ENCODE measurements around the gene MBNL1. TPM values are rescaled to one million over a fixed set of nuclear protein-coding genes. Genes with fewer than 3 reads are reported as not detected.

MBNL1 gene
- total and polyA plus RNA-seq, 2 of the 13 experiments (the other 11 are each of a cell fraction or from before 2014, with no cell fraction given), result 27.1 to 55.4 TPM

DNA sequence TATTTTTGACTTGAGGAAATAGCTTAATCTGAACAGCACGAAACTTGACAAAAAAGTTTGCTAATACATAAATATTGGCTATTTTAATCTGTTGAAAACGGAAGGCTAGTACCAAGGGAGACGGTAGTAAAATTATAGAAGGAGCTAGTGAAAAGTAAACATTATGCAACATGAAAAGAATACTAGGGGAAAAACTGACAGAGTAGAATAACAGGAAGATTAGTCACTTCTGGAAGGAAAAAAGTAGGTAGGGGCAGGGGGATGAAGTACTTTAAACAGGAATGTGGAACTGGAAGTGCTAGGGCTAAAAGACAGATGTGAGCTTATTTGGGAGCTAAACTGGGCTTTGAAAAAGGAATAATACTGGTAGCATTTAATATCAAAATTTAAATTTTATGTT, 60.1 kb downstream of the MBNL1 start (continued):
- TF ChIP-seq ARID3A (IDR thresholded peaks at IDR 0.05; ENCODE audit: low read depth, low read length) (peak; percentile 55; the same call in 1 of the 2 replicates), KDM6A (CRISPR knock-in tag; IDR thresholded peaks at IDR 0.05; ENCODE audit: low read depth) (no peak), ZNF143 (CRISPR knock-in tag; IDR thresholded peaks at IDR 0.05) (no peak), CSRNP1 (CRISPR knock-in tag; IDR thresholded peaks at IDR 0.05) (no peak), ZBTB42 (CRISPR knock-in tag; IDR thresholded peaks at IDR 0.05) (no peak), FLYWCH1 (CRISPR knock-in tag; IDR thresholded peaks at IDR 0.05) (no peak), CEBPG (CRISPR knock-in tag; IDR thresholded peaks at IDR 0.05) (peak; percentile 81), ZNF746 (CRISPR knock-in tag; IDR thresholded peaks at IDR 0.05) (no peak), THAP7 (CRISPR knock-in tag; IDR thresholded peaks at IDR 0.05) (no peak), KLF11 (CRISPR knock-in tag; IDR thresholded peaks at IDR 0.05) (no peak), PHB2 (IDR thresholded peaks at IDR 0.05; ENCODE audit: partially characterized antibody) (no peak), POGK (CRISPR knock-in tag; conservative IDR thresholded peaks at IDR 0.05) (no peak), ZBTB39 (CRISPR knock-in tag; IDR thresholded peaks at IDR 0.05) (peak; percentile 95), ZFP1 (CRISPR knock-in tag; IDR thresholded peaks at IDR 0.05) (no peak), ZNF335 (CRISPR knock-in tag; IDR thresholded peaks at IDR 0.05) (no peak)
- TF ChIP-seq, protein P1, sequence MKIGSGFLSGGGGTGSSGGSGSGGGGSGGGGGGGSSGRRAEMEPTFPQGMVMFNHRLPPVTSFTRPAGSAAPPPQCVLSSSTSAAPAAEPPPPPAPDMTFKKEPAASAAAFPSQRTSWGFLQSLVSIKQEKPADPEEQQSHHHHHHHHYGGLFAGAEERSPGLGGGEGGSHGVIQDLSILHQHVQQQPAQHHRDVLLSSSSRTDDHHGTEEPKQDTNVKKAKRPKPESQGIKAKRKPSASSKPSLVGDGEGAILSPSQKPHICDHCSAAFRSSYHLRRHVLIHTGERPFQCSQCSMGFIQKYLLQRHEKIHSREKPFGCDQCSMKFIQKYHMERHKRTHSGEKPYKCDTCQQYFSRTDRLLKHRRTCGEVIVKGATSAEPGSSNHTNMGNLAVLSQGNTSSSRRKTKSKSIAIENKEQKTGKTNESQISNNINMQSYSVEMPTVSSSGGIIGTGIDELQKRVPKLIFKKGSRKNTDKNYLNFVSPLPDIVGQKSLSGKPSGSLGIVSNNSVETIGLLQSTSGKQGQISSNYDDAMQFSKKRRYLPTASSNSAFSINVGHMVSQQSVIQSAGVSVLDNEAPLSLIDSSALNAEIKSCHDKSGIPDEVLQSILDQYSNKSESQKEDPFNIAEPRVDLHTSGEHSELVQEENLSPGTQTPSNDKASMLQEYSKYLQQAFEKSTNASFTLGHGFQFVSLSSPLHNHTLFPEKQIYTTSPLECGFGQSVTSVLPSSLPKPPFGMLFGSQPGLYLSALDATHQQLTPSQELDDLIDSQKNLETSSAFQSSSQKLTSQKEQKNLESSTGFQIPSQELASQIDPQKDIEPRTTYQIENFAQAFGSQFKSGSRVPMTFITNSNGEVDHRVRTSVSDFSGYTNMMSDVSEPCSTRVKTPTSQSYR (CRISPR knock-in tag; IDR thresholded peaks at IDR 0.05; ENCODE audit: borderline replicate concordance), result no peak
- TF ChIP-seq, protein P2, sequence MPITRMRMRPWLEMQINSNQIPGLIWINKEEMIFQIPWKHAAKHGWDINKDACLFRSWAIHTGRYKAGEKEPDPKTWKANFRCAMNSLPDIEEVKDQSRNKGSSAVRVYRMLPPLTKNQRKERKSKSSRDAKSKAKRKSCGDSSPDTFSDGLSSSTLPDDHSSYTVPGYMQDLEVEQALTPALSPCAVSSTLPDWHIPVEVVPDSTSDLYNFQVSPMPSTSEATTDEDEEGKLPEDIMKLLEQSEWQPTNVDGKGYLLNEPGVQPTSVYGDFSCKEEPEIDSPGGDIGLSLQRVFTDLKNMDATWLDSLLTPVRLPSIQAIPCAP (CRISPR knock-in tag; IDR thresholded peaks at IDR 0.05; ENCODE audit: low read depth), result no peak
